GM12865 (cell line): ENCODE measurements around the gene APOM.

ENCODE experiments used
- DNase-seq: peaks from one replicate; pipeline ENCODE4 v3.0.0; 2010; ENCODE audit warnings: low read depth
- H3K4me3 ChIP-seq: 2 replicates; pipeline ENCODE4 v1.5.1; 2011; ENCODE audit warnings: mild to moderate bottlenecking, low read depth, low read length, control low read depth
- CTCF ChIP-seq: IDR thresholded peaks from 2 replicates; pipeline ENCODE4 v1.5.1; 2011; ENCODE audit warnings: low read length, control low read depth, low read depth, inconsistent platforms; ENCODE audit not compliant: insufficient read depth; ENCODE audit errors: missing control alignments

Gene APOM

GRCh38 chr6:31658158-31658688 lies 2.5 kb downstream of the APOM start:
- H3K4me3 ChIP-seq = no peak overlapping the region
- no peak for TF ChIP-seq CTCF
- no peak for DNase-seq

- H3K4me3 ChIP-seq = peak overlapping the region; percentile 73
- TF ChIP-seq CTCF = no peak
- no peak for DNase-seq
Observed at GRCh38 chr6:31658983-31659648, 3.4 kb downstream of the APOM start.

GRCh38 chr6:31659649-31660380 lies 4.1 kb downstream of the APOM start:
- H3K4me3 ChIP-seq = peak overlapping the region; percentile 73
- TF ChIP-seq CTCF = no peak
- DNase-seq = peak; percentile 44

GRCh38 chr6:31660381-31661261 lies 4.9 kb downstream of the APOM start, which contains the start of gene C6orf47:
C6orf47 (minus strand) TSS chr6:31660778; CDS start chr6:31659947, 831 bp downstream.
- TF ChIP-seq CTCF = no peak
- peak within 1 kb of the TSS; percentile 73 for H3K4me3 ChIP-seq
- peak; percentile 90 for DNase-seq

GRCh38 chr6:31661262-31662123 lies 5.8 kb downstream of the APOM start:
- peak overlapping the region; percentile 73 for H3K4me3 ChIP-seq
- no peak for TF ChIP-seq CTCF
- DNase-seq = peak; percentile 37
